GM12878 (cell line): ENCODE data around the gene PMPCA.

Experiments used
- BRCA1 ChIP-seq: IDR thresholded peaks from 2 replicates; pipeline ENCODE4 v1.6.1; 2011; ENCODE audit warnings: low read depth, low read length, improper control_type of control experiment
- CEBPB ChIP-seq, 2 experiments: fragments of 150-350 bp in 1 of 2; IDR thresholded peaks; 2 replicates each; pipeline ENCODE4 v1.6.1; 2012 to 2014; ENCODE audit warnings: low read depth in 2 of 2, low read length in 2 of 2, borderline replicate concordance in 1 of 2, inconsistent platforms in 1 of 2
- CREB1 ChIP-seq: IDR thresholded peaks from 2 replicates; pipeline ENCODE4 v1.6.1; 2012; ENCODE audit warnings: low read depth, mild to moderate bottlenecking, inconsistent platforms
- HDGF ChIP-seq: fragments of 450-650 bp; IDR thresholded peaks from 2 replicates; pipeline ENCODE4 v1.6.1; 2016; ENCODE audit warnings: antibody characterized with exemption
- MYC ChIP-seq: IDR thresholded peaks from 2 replicates; pipeline ENCODE4 v1.6.1; 2011; ENCODE audit warnings: mild to moderate bottlenecking, low read length, moderate library complexity, inconsistent platforms; ENCODE audit not compliant: insufficient read depth, insufficient replicate concordance, insufficient read length, severe bottlenecking
- ZNF274 ChIP-seq: IDR thresholded peaks from one replicate; pipeline ENCODE4 v1.8.0; 2011; ENCODE audit not compliant: insufficient read length, insufficient read depth
- ZNF384 ChIP-seq: IDR thresholded peaks from 2 replicates; pipeline ENCODE4 v1.6.1; 2012; ENCODE audit warnings: low read depth, mild to moderate bottlenecking, low read length, improper control_type of control experiment, borderline replicate concordance
- TF ChIP-seq, protein P1 (sequence below), 3 experiments: IDR thresholded peaks in 2 of 3; conservative IDR thresholded peaks in 1 of 3; 2 replicates each; pipeline ENCODE4 v1.5.1; 2011; ENCODE audit warnings: low read depth in 3 of 3, low read length in 3 of 3, mild to moderate bottlenecking in 3 of 3, control low read depth in 2 of 3, moderate library complexity in 2 of 3, inconsistent platforms in 1 of 3, mixed read lengths in 1 of 3; ENCODE audit not compliant: control insufficient read depth in 2 of 3, insufficient read depth in 1 of 3; ENCODE audit errors: extremely low read depth in 1 of 3
- TF ChIP-seq, protein P2 (sequence below): fragments of 450-650 bp; IDR thresholded peaks from 2 replicates; pipeline ENCODE4 v1.6.1; 2017; ENCODE audit warnings: mild to moderate bottlenecking, moderate library complexity

DNA sequence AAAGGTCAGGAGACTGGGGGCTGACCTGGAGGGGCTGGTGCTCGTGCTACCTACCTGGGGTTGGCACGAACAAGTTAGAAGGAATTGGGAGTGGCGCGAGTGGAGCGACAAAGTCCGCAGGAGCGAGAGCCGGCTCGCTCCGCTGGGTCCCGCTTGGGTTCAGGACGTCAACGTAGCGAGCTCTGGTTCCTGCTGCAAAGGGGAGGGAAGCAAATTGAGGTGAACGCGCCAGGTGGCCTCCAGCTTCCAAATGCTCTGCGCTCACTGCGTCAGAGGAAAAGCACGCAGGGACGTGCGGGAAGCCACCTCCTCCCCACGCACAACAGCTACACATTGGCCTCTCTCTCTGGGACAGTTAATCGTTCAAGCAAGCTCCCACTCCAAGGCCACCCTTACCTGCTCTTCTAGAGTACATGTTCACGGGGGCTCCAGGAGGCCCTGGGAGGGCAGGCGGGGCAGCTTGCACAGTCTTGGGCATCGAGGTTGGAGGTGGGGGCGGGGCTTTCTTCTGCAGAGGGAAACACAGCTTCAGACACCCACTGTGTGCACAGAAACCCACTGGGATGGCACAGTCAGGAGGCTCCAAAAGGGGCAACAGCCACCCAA, 36.8 kb downstream of the PMPCA start:
- TF ChIP-seq MYC: no peak
- TF ChIP-seq, protein P1, sequence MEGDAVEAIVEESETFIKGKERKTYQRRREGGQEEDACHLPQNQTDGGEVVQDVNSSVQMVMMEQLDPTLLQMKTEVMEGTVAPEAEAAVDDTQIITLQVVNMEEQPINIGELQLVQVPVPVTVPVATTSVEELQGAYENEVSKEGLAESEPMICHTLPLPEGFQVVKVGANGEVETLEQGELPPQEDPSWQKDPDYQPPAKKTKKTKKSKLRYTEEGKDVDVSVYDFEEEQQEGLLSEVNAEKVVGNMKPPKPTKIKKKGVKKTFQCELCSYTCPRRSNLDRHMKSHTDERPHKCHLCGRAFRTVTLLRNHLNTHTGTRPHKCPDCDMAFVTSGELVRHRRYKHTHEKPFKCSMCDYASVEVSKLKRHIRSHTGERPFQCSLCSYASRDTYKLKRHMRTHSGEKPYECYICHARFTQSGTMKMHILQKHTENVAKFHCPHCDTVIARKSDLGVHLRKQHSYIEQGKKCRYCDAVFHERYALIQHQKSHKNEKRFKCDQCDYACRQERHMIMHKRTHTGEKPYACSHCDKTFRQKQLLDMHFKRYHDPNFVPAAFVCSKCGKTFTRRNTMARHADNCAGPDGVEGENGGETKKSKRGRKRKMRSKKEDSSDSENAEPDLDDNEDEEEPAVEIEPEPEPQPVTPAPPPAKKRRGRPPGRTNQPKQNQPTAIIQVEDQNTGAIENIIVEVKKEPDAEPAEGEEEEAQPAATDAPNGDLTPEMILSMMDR (IDR thresholded peaks at IDR 0.05 in 2 of 3, conservative IDR thresholded peaks at IDR 0.05 in 1 of 3; ENCODE audit: control insufficient read depth in 2 of 3, extremely low read depth in 1 of 3, insufficient read depth in 1 of 3, low read depth in 3 of 3, low read length in 3 of 3): no peak
- TF ChIP-seq HDGF: no peak
- no peak for TF ChIP-seq CEBPB (IDR thresholded peaks at IDR 0.05; ENCODE audit: borderline replicate concordance in 1 of 2, low read depth in 2 of 2, low read length in 2 of 2)
- no peak for TF ChIP-seq ZNF384
- TF ChIP-seq CREB1: no peak
- TF ChIP-seq, protein P2, sequence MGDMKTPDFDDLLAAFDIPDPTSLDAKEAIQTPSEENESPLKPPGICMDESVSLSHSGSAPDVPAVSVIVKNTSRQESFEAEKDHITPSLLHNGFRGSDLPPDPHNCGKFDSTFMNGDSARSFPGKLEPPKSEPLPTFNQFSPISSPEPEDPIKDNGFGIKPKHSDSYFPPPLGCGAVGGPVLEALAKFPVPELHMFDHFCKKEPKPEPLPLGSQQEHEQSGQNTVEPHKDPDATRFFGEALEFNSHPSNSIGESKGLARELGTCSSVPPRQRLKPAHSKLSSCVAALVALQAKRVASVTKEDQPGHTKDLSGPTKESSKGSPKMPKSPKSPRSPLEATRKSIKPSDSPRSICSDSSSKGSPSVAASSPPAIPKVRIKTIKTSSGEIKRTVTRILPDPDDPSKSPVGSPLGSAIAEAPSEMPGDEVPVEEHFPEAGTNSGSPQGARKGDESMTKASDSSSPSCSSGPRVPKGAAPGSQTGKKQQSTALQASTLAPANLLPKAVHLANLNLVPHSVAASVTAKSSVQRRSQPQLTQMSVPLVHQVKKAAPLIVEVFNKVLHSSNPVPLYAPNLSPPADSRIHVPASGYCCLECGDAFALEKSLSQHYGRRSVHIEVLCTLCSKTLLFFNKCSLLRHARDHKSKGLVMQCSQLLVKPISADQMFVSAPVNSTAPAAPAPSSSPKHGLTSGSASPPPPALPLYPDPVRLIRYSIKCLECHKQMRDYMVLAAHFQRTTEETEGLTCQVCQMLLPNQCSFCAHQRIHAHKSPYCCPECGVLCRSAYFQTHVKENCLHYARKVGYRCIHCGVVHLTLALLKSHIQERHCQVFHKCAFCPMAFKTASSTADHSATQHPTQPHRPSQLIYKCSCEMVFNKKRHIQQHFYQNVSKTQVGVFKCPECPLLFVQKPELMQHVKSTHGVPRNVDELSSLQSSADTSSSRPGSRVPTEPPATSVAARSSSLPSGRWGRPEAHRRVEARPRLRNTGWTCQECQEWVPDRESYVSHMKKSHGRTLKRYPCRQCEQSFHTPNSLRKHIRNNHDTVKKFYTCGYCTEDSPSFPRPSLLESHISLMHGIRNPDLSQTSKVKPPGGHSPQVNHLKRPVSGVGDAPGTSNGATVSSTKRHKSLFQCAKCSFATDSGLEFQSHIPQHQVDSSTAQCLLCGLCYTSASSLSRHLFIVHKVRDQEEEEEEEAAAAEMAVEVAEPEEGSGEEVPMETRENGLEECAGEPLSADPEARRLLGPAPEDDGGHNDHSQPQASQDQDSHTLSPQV: no peak
- TF ChIP-seq ZNF274: no peak
- no peak for TF ChIP-seq BRCA1
